Lung (tissue), 12 donors: ENCODE data around the gene TMEM132E. TPM values are rescaled to one million over a fixed set of nuclear protein-coding genes. Genes with fewer than 3 reads are reported as not detected.

Experiments used
- ATAC-seq: fragments of 200-7000 bp; cut with Tn5 transposase; one replicate; pipeline ENCODE4 v1.9.1; 2020; ENCODE audit warnings: moderate number of reproducible peaks; ENCODE audit not compliant: insufficient read depth, low FRiP score
- DNase-seq, 3 donors: peaks; one replicate each; pipeline ENCODE4 v3.0.0-alpha.2; 2013 to 2017
- H3K27ac ChIP-seq, 2 donors: one replicate each; pipeline ENCODE4 v1.5.1; 2013; ENCODE audit warnings: mild to moderate bottlenecking in 2 of 2, moderate library complexity in 2 of 2, control low read depth in 1 of 2, inconsistent platforms in 1 of 2, low read depth in 1 of 2, low read length in 1 of 2
- H3K27me3 ChIP-seq, 3 donors: one replicate each; pipeline ENCODE4 v1.5.1; 2013; ENCODE audit warnings: low read length in 2 of 3; ENCODE audit not compliant: control insufficient read depth in 3 of 3, insufficient read depth in 3 of 3
- H3K36me3 ChIP-seq, 4 donors: one replicate each; pipeline ENCODE4 v1.5.1; 2013; ENCODE audit warnings: low read length in 4 of 4, mild to moderate bottlenecking in 1 of 4, moderate library complexity in 1 of 4; ENCODE audit not compliant: control insufficient read depth in 4 of 4, insufficient read depth in 4 of 4
- H3K4me1 ChIP-seq, 5 donors: one replicate each; pipeline ENCODE4 v1.5.1; 2013; ENCODE audit warnings: low read length in 5 of 5, mild to moderate bottlenecking in 2 of 5, moderate library complexity in 1 of 5; ENCODE audit not compliant: control insufficient read depth in 5 of 5, insufficient read depth in 5 of 5
- H3K4me3 ChIP-seq: one replicate; pipeline ENCODE4 v1.5.1; 2013; ENCODE audit warnings: mild to moderate bottlenecking, control low read depth, moderate library complexity
- H3K9ac ChIP-seq, 2 donors: one replicate each; pipeline ENCODE4 v1.5.1; 2013; ENCODE audit warnings: low read length in 2 of 2, control low read depth in 1 of 2; ENCODE audit not compliant: insufficient read depth in 1 of 2
- H3K9me3 ChIP-seq, 4 donors: one replicate each; pipeline ENCODE4 v1.5.1; 2013; ENCODE audit warnings: low read length in 3 of 4, mild to moderate bottlenecking in 1 of 4, moderate library complexity in 1 of 4; ENCODE audit not compliant: control insufficient read depth in 4 of 4, insufficient read depth in 3 of 4
- WGBS, 2 donors: extraction: QIAGEN DNeasy Blood & Tissue Kit; methylation state at CpG; one replicate each; pipeline ENCODE4 v1.1.7; 2013; 5-methylcytosine and 5-hydroxymethylcytosine counted together
- polyA plus RNA-seq, 2 donors: library from polyadenylated mRNA; stranded (reverse); fragments of 200-250 nt; gene quantifications; one replicate each; pipeline ENCODE4 v1.2.1, GENCODE V29; 2013
- total RNA-seq, 2 donors: library from RNA; depleted of rRNA in 1 of 2; stranded (reverse); fragments of >200 nt in 1 of 2; gene quantifications; one replicate each; pipeline ENCODE4 v1.2.1, GENCODE V29; 2014 to 2021
- TF ChIP-seq, protein P1 (sequence below): IDR thresholded peaks from 2 replicates; pipeline ENCODE4 v1.5.1; 2012; ENCODE audit warnings: mild to moderate bottlenecking; ENCODE audit errors: control extremely low read depth, extremely low read depth
- donor health status: control.
- donor health status: control.
- donor health status: Bipolar disorder and iron deficiency.
- donor health status: healthy.
- donor health status: DM: yes; HTN: yes; CAD: no.

Gene TMEM132E
- total and polyA plus RNA-seq, 4 donors: 0.02 to 0.17 (median 0.07) TPM

DNA sequence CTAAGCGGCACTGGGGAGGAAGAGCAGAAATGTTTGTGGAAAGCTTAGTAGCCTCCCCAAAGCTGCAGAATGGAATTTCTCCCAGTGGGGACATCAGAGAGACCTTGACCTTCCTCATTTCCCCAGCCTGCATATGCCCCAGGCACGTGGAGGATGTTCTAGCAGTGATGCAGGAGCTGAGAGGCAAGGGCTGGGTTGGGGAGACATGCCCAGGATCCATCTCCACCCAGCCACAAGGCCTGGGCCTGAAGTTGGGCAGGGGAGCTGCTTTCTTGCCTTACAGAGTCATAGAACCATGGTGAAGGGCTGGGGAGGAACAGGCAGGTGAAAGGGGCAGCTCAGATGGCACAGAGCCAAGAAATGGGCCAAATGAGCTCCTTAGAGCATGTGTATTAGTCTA lies 104.0 kb downstream of the TMEM132E start:
- no peaks in the 10 kb centered on the region for H3K27me3 ChIP-seq
- no peaks in the 10 kb centered on the region for H3K4me1 ChIP-seq
- TF ChIP-seq, protein P1, sequence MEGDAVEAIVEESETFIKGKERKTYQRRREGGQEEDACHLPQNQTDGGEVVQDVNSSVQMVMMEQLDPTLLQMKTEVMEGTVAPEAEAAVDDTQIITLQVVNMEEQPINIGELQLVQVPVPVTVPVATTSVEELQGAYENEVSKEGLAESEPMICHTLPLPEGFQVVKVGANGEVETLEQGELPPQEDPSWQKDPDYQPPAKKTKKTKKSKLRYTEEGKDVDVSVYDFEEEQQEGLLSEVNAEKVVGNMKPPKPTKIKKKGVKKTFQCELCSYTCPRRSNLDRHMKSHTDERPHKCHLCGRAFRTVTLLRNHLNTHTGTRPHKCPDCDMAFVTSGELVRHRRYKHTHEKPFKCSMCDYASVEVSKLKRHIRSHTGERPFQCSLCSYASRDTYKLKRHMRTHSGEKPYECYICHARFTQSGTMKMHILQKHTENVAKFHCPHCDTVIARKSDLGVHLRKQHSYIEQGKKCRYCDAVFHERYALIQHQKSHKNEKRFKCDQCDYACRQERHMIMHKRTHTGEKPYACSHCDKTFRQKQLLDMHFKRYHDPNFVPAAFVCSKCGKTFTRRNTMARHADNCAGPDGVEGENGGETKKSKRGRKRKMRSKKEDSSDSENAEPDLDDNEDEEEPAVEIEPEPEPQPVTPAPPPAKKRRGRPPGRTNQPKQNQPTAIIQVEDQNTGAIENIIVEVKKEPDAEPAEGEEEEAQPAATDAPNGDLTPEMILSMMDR: no peak
- 70 to 80% methylated on average over 2 of the region's 2 CpGs for WGBS, 2 donors
- H3K4me3 ChIP-seq: no peak overlapping the region
- peaks cover 0 to under 1% (median 0%) of the 10 kb centered on the region in 4 donors for H3K9me3 ChIP-seq
- H3K36me3 ChIP-seq: no peaks in the 10 kb centered on the region
- ATAC-seq: no peak
- no peak overlapping the region for H3K9ac ChIP-seq
- no peak overlapping the region for H3K27ac ChIP-seq
- no peak for DNase-seq

Other genes with a start within 250 kb of the TMEM132E start
- 1 to 10 TPM; 4.4 to 4.6 TPM for gene CCL13, start 223.1 kb upstream of the TMEM132E start, total RNA-seq
- gene CCL13, start 223.1 kb upstream of the TMEM132E start, polyA plus RNA-seq: 1 to 10 TPM; 2.5 to 3.7 TPM
- gene CCL1, start 216.3 kb upstream of the TMEM132E start, total RNA-seq: not detected
- gene CCL1, start 216.3 kb upstream of the TMEM132E start, polyA plus RNA-seq: under 1 TPM in 1 of 2 donors, not detected in 1; 0.44 TPM